ENCODE measurements around the gene RRP15. TPM values are rescaled to one million over a fixed set of nuclear protein-coding genes. Genes with fewer than 3 reads are reported as not detected.

Gene RRP15
- total and polyA plus RNA-seq, 2 of the 13 experiments (the other 11 are each of a cell fraction or from before 2014, with no cell fraction given) = 2.1 to 37.5 TPM

DNA sequence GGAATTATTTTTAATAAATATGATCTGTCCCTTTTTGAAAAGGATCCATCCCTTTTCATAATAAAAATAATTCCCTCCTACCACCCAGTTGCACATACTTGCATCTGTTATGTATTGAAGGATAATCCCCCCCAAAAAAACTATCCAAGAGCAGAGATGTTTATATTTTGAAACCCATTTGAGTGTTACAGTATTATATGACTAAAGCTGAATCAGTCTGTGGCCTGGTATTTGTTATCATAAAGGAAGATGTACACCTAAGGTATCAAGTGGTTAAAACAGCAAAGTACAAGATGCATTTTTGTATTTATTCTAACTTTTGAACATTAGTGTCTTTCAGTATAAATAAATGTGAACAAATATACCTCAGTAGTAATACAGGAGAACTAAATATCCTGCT lies 47.3 kb downstream of the RRP15 start (continued):
- TF ChIP-seq ZNF350 (CRISPR knock-in tag; IDR thresholded peaks at IDR 0.05; ENCODE audit: borderline replicate concordance, low read depth) = no peak
- no peak for TF ChIP-seq ZNF687 (CRISPR knock-in tag; IDR thresholded peaks at IDR 0.05)
- TF ChIP-seq MED13 (CRISPR knock-in tag; IDR thresholded peaks at IDR 0.05) = no peak

DNA sequence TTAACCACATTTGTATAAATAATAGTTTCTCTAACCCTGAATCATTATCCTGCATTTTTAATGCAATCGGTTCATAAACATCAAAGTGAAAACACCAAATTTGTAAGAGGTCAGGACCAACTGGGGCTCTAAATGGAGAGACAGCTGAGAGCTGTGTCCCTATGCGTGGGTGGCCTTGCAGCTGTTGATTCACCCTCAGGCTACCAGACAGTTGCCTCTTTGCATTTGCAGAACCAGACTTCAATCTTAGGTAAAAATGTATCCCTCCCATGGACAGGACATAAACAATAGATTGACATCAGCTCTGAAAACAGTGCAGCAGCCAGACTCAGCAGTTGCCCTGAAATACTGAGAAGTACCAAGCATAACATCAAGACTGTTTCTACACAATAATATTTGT lies 51.2 kb downstream of the RRP15 start:
- Histone ChIP-seq H3K79me2 (ENCODE audit: insufficient read depth, low read length) (no peaks in the 10 kb centered on the region), H3K9me3 (ENCODE audit: low read length) (no peaks in the 10 kb centered on the region), H3K27ac (ENCODE audit: extremely low read length, insufficient read depth, low read length) (no peak overlapping the region), H3K9ac (ENCODE audit: insufficient read depth, low read depth, low read length) (no peak overlapping the region), H3K4me1 (ENCODE audit: insufficient read depth, low read length) (peaks cover 7% of the 10 kb centered on the region), H3K36me3 (replicated peaks in 1 of 2; ENCODE audit: control insufficient read depth in 1 of 2, insufficient read depth in 2 of 2, low read length in 2 of 2) (no peaks in the 10 kb centered on the region), H3K27me3 (ENCODE audit: control insufficient read depth in 1 of 2, insufficient read depth in 2 of 2, low read length in 2 of 2) (no peaks in the 10 kb centered on the region), H2AFZ (ENCODE audit: low read length) (no peak overlapping the region), H3K4me3 (replicated peaks in 1 of 3; ENCODE audit: insufficient read depth in 1 of 3, low read depth in 2 of 3, low read length in 3 of 3) (no peak overlapping the region), H4K20me1 (ENCODE audit: insufficient read depth, low read length) (no peaks in the 10 kb centered on the region), H3K4me2 (ENCODE audit: low read depth, low read length) (no peak overlapping the region)
- BruUV-seq (replicated peaks) = no TSS peak
- ATAC-seq (peak; percentile 39; the same call in 1 of the 3 replicates), DNase-seq (ENCODE audit: low spot score) (no peak), FAIRE-seq (no peak)
- POLR2A ChIA-PET = no interaction called here
- CTCF ChIA-PET (ENCODE audit: low intra/inter-chr PET ratio, low total read pairs) = no interaction called here
- intact Hi-C loops (cut with micrococcal nuclease; ENCODE audit: unreplicated experiment) = loop anchor here (10.0 kb wide), 1 partner anchor 308 kb away; no protein-coding TSS in a partner anchor
- in situ Hi-C loops (cut with HindIII; ENCODE audit: extremely low pct_ligation_motif_present, low pct_unique_long_range_greater_than_20kb) = loop anchor here (10.0 to 25.0 kb wide), 3 partner anchors 651 to 1228 kb away; no protein-coding TSS in a partner anchor
- 92% methylated on average over 2 of the region's 2 CpGs for WGBS (ENCODE audit: low lambda C conversion rate)
- TF ChIP-seq, protein P1, sequence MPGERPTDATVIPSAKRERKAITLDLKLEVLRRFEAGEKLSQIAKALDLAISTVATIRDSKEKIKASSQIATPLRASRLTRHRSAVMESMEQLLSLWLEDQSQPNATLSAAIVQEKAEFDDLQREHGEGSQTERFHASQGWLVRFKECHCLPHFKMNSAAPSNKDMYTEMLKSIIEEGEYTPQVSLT (CRISPR knock-in tag; IDR thresholded peaks at IDR 0.05; ENCODE audit: borderline replicate concordance, low read depth) = no peak
- TF ChIP-seq BHLHE40 (IDR thresholded peaks at IDR 0.05; ENCODE audit: low read length) = no peak
- TF ChIP-seq, protein P2, sequence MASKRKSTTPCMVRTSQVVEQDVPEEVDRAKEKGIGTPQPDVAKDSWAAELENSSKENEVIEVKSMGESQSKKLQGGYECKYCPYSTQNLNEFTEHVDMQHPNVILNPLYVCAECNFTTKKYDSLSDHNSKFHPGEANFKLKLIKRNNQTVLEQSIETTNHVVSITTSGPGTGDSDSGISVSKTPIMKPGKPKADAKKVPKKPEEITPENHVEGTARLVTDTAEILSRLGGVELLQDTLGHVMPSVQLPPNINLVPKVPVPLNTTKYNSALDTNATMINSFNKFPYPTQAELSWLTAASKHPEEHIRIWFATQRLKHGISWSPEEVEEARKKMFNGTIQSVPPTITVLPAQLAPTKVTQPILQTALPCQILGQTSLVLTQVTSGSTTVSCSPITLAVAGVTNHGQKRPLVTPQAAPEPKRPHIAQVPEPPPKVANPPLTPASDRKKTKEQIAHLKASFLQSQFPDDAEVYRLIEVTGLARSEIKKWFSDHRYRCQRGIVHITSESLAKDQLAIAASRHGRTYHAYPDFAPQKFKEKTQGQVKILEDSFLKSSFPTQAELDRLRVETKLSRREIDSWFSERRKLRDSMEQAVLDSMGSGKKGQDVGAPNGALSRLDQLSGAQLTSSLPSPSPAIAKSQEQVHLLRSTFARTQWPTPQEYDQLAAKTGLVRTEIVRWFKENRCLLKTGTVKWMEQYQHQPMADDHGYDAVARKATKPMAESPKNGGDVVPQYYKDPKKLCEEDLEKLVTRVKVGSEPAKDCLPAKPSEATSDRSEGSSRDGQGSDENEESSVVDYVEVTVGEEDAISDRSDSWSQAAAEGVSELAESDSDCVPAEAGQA (IDR thresholded peaks at IDR 0.05; ENCODE audit: low read depth) = no peak
- TF ChIP-seq, protein P2 (CRISPR knock-in tag; IDR thresholded peaks at IDR 0.05; ENCODE audit: borderline replicate concordance) = no peak
- no peak for TF ChIP-seq MYC (CRISPR knock-in tag; IDR thresholded peaks at IDR 0.05; ENCODE audit: borderline replicate concordance)
- TF ChIP-seq, protein P3, sequence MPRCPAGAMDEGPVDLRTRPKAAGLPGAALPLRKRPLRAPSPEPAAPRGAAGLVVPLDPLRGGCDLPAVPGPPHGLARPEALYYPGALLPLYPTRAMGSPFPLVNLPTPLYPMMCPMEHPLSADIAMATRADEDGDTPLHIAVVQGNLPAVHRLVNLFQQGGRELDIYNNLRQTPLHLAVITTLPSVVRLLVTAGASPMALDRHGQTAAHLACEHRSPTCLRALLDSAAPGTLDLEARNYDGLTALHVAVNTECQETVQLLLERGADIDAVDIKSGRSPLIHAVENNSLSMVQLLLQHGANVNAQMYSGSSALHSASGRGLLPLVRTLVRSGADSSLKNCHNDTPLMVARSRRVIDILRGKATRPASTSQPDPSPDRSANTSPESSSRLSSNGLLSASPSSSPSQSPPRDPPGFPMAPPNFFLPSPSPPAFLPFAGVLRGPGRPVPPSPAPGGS (CRISPR knock-in tag; IDR thresholded peaks at IDR 0.05) = no peak
- no peak for TF ChIP-seq MATR3 (CRISPR knock-in tag; IDR thresholded peaks at IDR 0.05)
- TF ChIP-seq SMAD1 (CRISPR knock-in tag; IDR thresholded peaks at IDR 0.05; ENCODE audit: borderline replicate concordance, low read depth) = no peak

Data from HepG2 (cell line).